ENCODE measurements around the gene NCOA1.
"Not testable (repeated sequence)": the region's sequence is repeated elsewhere in the genome, so short reads cannot be mapped to it uniquely, and the experiment has no call there.

Gene NCOA1

GRCh38 chr2:24761866-24762265 lies 270.8 kb downstream of the NCOA1 start:
- DNase-seq = no peak

- DNase-seq = no peak
These were observed 271.5 kb downstream of the NCOA1 start for GRCh38 chr2:24762518-24762917.

- DNase-seq = no peak
These were observed 272.8 kb downstream of the NCOA1 start for GRCh38 chr2:24763843-24764242.

- no peak for DNase-seq
These were observed 275.6 kb downstream of the NCOA1 start for GRCh38 chr2:24766609-24767008.

GRCh38 chr2:24768013-24768412 lies 277.0 kb downstream of the NCOA1 start:
- DNase-seq = no peak

- no peak for DNase-seq
These were observed 277.5 kb downstream of the NCOA1 start for GRCh38 chr2:24768601-24769000.

GRCh38 chr2:24771061-24771460 lies 280.0 kb downstream of the NCOA1 start:
- no peak for DNase-seq

GRCh38 chr2:24771764-24772586 lies 280.9 kb downstream of the NCOA1 start:
- no peak for DNase-seq

GRCh38 chr2:24774373-24774772 lies 283.3 kb downstream of the NCOA1 start:
- no peak for DNase-seq

- no peak for DNase-seq
These were observed 288.1 kb downstream of the NCOA1 start for GRCh38 chr2:24779116-24779515.

- no peak for DNase-seq
These were observed 292.6 kb downstream of the NCOA1 start for GRCh38 chr2:24783641-24784040.

GRCh38 chr2:24785671-24786321 lies 294.7 kb downstream of the NCOA1 start:
- DNase-seq = peak; percentile 27

- no peak for DNase-seq
These were observed 296.5 kb downstream of the NCOA1 start for GRCh38 chr2:24787532-24787931.

GRCh38 chr2:24788816-24789215 lies 297.8 kb downstream of the NCOA1 start:
- DNase-seq = no peak

GRCh38 chr2:24791452-24791851 lies 300.4 kb downstream of the NCOA1 start:
- DNase-seq = no peak

GRCh38 chr2:24792542-24792873 lies 301.5 kb downstream of the NCOA1 start:
- DNase-seq = no peak

GRCh38 chr2:24792874-24793760 lies 302.1 kb downstream of the NCOA1 start, which contains the start of the genes CENPO and PTRHD1:
CENPO (plus strand) TSS chr2:24793425; CDS start chr2:24793920, 495 bp downstream.
PTRHD1 (minus strand) TSS chr2:24793391; CDS start chr2:24793377, 14 bp downstream.
- peak; percentile 95 for DNase-seq

GRCh38 chr2:24793761-24794435 lies 302.8 kb downstream of the NCOA1 start:
- DNase-seq = no peak

- no peak for DNase-seq
These were observed 306.6 kb downstream of the NCOA1 start for GRCh38 chr2:24797644-24798043.

GRCh38 chr2:24800487-24800886 lies 309.4 kb downstream of the NCOA1 start:
- not testable (repeated sequence) for DNase-seq

GRCh38 chr2:24805811-24806660 lies 315.0 kb downstream of the NCOA1 start:
- DNase-seq = not testable (repeated sequence)

- DNase-seq = no peak
These were observed 315.6 kb downstream of the NCOA1 start for GRCh38 chr2:24806661-24807036.
